ENCODE measurements around the gene MPZL1. TPM values are rescaled to one million over a fixed set of nuclear protein-coding genes. Genes with fewer than 3 reads are reported as not detected.

Gene MPZL1
- total and polyA plus RNA-seq, 2 donors (not counting 3 experiments of a cell fraction or from before 2014, with no cell fraction given): 41.7 to 99.1 TPM

DNA sequence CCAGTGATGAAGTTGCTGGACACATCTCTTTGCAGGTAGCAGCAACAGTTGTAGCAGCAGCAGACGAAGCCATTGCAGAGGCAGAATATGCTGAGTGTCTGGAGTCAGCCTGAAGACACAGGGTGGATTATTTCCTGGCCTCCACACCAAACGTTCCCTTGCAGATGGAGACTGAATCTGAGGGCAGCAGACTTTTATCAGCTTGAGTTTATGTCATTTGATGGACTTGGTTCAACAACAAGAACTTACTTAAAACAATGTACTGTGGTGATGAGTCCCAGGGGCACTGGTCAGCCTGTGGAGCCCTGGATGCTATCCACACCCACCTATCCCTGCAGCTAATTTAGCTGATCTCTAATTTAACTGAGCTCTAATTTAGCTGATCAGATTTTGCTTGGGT lies 17.1 kb upstream of the MPZL1 start:
- Histone ChIP-seq H4K20me1 (replicated peaks; ENCODE audit: control insufficient read depth, extremely low read depth, insufficient read depth, low read length) (no peaks in the 10 kb centered on the region), H3K36me3 (ENCODE audit: control insufficient read depth in 2 of 2, extremely low read depth in 1 of 2, insufficient read depth in 2 of 2, low read length in 2 of 2) (no peaks in the 10 kb centered on the region), H2AFZ (ENCODE audit: low read depth, low read length) (no peak overlapping the region), H3K79me2 (ENCODE audit: control insufficient read depth, insufficient read depth, low read length) (no peaks in the 10 kb centered on the region), H3K27me3 (ENCODE audit: control insufficient read depth in 2 of 2, insufficient read depth in 2 of 2, low read length in 2 of 2) (peaks cover 29 to 38% of the 10 kb centered on the region in 2 experiments), H3K4me2 (ENCODE audit: insufficient read depth, low read length) (no peak overlapping the region), H3K27ac (ENCODE audit: insufficient read depth, low read depth, low read length) (no peak overlapping the region), H3K4me1 (ENCODE audit: control insufficient read depth, extremely low read depth, insufficient read depth, low read length) (peaks cover 2% of the 10 kb centered on the region), H3K9ac (replicated peaks; ENCODE audit: extremely low read depth, insufficient read depth, low read length) (no peak overlapping the region), H3K9me3 (replicated peaks; ENCODE audit: control insufficient read depth, insufficient read depth, low read length) (no peaks in the 10 kb centered on the region), H3K4me3 (replicated peaks in 1 of 3; ENCODE audit: insufficient read depth in 1 of 3, low read depth in 1 of 3, low read length in 3 of 3) (no peak overlapping the region), H3K9me1 (replicated peaks; ENCODE audit: control insufficient read depth, extremely low read depth, insufficient read depth, low read length) (no peaks in the 10 kb centered on the region)
- no TSS peak for BruUV-seq (replicated peaks)
- no peak for FAIRE-seq
- TF ChIP-seq POLR2A (IDR thresholded peaks at IDR 0.05; ENCODE audit: low read depth, low read length) (no peak), JUN (IDR thresholded peaks at IDR 0.05; ENCODE audit: borderline replicate concordance, insufficient read depth, insufficient read length, low read depth) (no peak), POLR2AphosphoS5 (IDR thresholded peaks at IDR 0.05; ENCODE audit: insufficient read depth, low read depth, low read length) (no peak), GATA2 (IDR thresholded peaks at IDR 0.05; ENCODE audit: insufficient read depth, insufficient read length, low read depth, low read length) (no peak)
- dilution Hi-C loops (cut with MboI; ENCODE audit: extremely low pct_ligation_motif_present, low sequenced_read_pairs): no loop called here
- DNase-seq (ENCODE audit: low read depth, low spot score): no peak
- CTCF ChIA-PET: interaction anchor here (1.3 to 2.5 kb wide), 3 partner anchors 10 to 16 kb away, joined by 3 to 11 read pairs (median 4); no protein-coding TSS in a partner anchor
- intact Hi-C loops (cut with micrococcal nuclease): no loop called here
- POLR2A ChIA-PET: no interaction called here

DNA sequence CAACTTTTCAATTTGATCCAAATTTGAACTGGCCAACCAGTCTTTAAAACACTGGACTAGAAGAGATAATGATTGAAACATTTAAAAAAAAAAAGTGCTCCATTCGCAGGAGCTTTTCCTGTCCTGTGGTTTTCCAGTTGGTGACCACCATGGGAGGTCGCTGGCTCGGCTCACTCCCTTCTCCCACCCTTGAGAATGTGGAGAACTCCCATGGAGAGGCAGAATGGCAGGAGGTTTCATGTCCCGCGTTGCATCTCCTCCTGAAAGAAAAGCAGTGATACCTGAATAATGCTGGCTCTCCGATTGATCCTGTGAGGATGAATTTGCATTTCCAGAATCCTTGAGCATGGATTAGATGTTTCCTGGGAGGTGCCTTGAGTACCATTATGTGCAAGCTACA lies 16.5 kb upstream of the MPZL1 start:
- no TSS peak for BruUV-seq (replicated peaks)
- Histone ChIP-seq H3K79me2 (ENCODE audit: control insufficient read depth, insufficient read depth, low read length) (no peaks in the 10 kb centered on the region), H3K9me3 (replicated peaks; ENCODE audit: control insufficient read depth, insufficient read depth, low read length) (no peaks in the 10 kb centered on the region), H3K27ac (ENCODE audit: insufficient read depth, low read depth, low read length) (no peak overlapping the region), H3K9me1 (replicated peaks; ENCODE audit: control insufficient read depth, extremely low read depth, insufficient read depth, low read length) (no peaks in the 10 kb centered on the region), H4K20me1 (replicated peaks; ENCODE audit: control insufficient read depth, extremely low read depth, insufficient read depth, low read length) (no peaks in the 10 kb centered on the region), H3K4me1 (ENCODE audit: control insufficient read depth, extremely low read depth, insufficient read depth, low read length) (peaks cover 2% of the 10 kb centered on the region), H3K36me3 (ENCODE audit: control insufficient read depth in 2 of 2, extremely low read depth in 1 of 2, insufficient read depth in 2 of 2, low read length in 2 of 2) (no peaks in the 10 kb centered on the region), H3K9ac (replicated peaks; ENCODE audit: extremely low read depth, insufficient read depth, low read length) (no peak overlapping the region), H2AFZ (ENCODE audit: low read depth, low read length) (no peak overlapping the region), H3K27me3 (ENCODE audit: control insufficient read depth in 2 of 2, insufficient read depth in 2 of 2, low read length in 2 of 2) (peaks cover 29 to 38% of the 10 kb centered on the region in 2 experiments), H3K4me3 (replicated peaks in 1 of 3; ENCODE audit: insufficient read depth in 1 of 3, low read depth in 1 of 3, low read length in 3 of 3) (no peak overlapping the region), H3K4me2 (ENCODE audit: insufficient read depth, low read length) (no peak overlapping the region)
- FAIRE-seq: no peak
- ChIA-PET POLR2A (no interaction called here), CTCF (interaction anchor here (1.3 to 2.5 kb wide), 3 partner anchors 10 to 17 kb away, joined by 3 to 11 read pairs (median 4); no protein-coding TSS in a partner anchor)
- intact Hi-C loops (cut with micrococcal nuclease): no loop called here
- TF ChIP-seq MYC (IDR thresholded peaks at IDR 0.05; ENCODE audit: low read depth, low read length) (no peak), EZH2 (IDR thresholded peaks at IDR 0.05; ENCODE audit: borderline replicate concordance, low read depth, low read length, severe bottlenecking) (no peak), FOS (IDR thresholded peaks at IDR 0.05; ENCODE audit: borderline replicate concordance, insufficient read depth, low read length) (no peak), GATA2 (IDR thresholded peaks at IDR 0.05; ENCODE audit: insufficient read depth, insufficient read length, low read depth, low read length) (no peak), POLR2AphosphoS5 (IDR thresholded peaks at IDR 0.05; ENCODE audit: insufficient read depth, low read depth, low read length) (no peak), JUN (IDR thresholded peaks at IDR 0.05; ENCODE audit: borderline replicate concordance, insufficient read depth, insufficient read length, low read depth) (no peak), POLR2A (IDR thresholded peaks at IDR 0.05; ENCODE audit: low read depth, low read length) (no peak)
- TF ChIP-seq, protein P1, sequence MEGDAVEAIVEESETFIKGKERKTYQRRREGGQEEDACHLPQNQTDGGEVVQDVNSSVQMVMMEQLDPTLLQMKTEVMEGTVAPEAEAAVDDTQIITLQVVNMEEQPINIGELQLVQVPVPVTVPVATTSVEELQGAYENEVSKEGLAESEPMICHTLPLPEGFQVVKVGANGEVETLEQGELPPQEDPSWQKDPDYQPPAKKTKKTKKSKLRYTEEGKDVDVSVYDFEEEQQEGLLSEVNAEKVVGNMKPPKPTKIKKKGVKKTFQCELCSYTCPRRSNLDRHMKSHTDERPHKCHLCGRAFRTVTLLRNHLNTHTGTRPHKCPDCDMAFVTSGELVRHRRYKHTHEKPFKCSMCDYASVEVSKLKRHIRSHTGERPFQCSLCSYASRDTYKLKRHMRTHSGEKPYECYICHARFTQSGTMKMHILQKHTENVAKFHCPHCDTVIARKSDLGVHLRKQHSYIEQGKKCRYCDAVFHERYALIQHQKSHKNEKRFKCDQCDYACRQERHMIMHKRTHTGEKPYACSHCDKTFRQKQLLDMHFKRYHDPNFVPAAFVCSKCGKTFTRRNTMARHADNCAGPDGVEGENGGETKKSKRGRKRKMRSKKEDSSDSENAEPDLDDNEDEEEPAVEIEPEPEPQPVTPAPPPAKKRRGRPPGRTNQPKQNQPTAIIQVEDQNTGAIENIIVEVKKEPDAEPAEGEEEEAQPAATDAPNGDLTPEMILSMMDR (IDR thresholded peaks at IDR 0.05; ENCODE audit: extremely low read depth in 1 of 2, insufficient read depth in 1 of 2, low read depth in 1 of 2, low read length in 2 of 2): no peak
- TF ChIP-seq, protein P2, sequence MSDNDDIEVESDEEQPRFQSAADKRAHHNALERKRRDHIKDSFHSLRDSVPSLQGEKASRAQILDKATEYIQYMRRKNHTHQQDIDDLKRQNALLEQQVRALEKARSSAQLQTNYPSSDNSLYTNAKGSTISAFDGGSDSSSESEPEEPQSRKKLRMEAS (IDR thresholded peaks at IDR 0.05; ENCODE audit: insufficient read depth, insufficient read length): no peak
- no peak for DNase-seq (ENCODE audit: low read depth, low spot score)
- dilution Hi-C loops (cut with MboI; ENCODE audit: extremely low pct_ligation_motif_present, low sequenced_read_pairs): no loop called here
